Astrocyte (in vitro differentiated cells and primary cell): Measurements from ENCODE around the gene RASGRF2. TPM values are rescaled to one million over a fixed set of nuclear protein-coding genes. Genes with fewer than 3 reads are reported as not detected.
"Not testable (repeated sequence)": the region's sequence is repeated elsewhere in the genome, so short reads cannot be mapped to it uniquely, and the experiment has no call there.

Source experiments
- DNase-seq: peaks from one replicate; pipeline ENCODE4 v3.0.0-alpha.2; 2010; ENCODE audit warnings: low read depth
- FAIRE-seq: peaks from 2 replicates; lab custom pipeline; 2011; peaks lifted over from hg19 to GRCh38; lab: Jason Lieb, UNC
- H2AFZ ChIP-seq: 2 replicates; pipeline ENCODE4 v1.6.0; 2012; ENCODE audit warnings: low read depth, low read length, inconsistent platforms
- H3K27ac ChIP-seq: 2 replicates; pipeline ENCODE4 v1.5.1; 2011; ENCODE audit warnings: low read depth, low read length, inconsistent platforms
- H3K27me3 ChIP-seq: 2 replicates; pipeline ENCODE4 v1.6.0; 2011; ENCODE audit warnings: low read length, inconsistent platforms; ENCODE audit not compliant: insufficient read depth
- H3K36me3 ChIP-seq: 2 replicates; pipeline ENCODE4 v1.5.1; 2011; ENCODE audit warnings: low read length, inconsistent platforms; ENCODE audit not compliant: insufficient read depth
- H3K4me1 ChIP-seq: 2 replicates; pipeline ENCODE4 v1.5.1; 2011; ENCODE audit warnings: low read length, inconsistent platforms; ENCODE audit not compliant: insufficient read depth
- H3K4me2 ChIP-seq: 2 replicates; pipeline ENCODE4 v1.6.0; 2012; ENCODE audit warnings: low read length, inconsistent platforms
- H3K4me3 ChIP-seq: 2 replicates; pipeline ENCODE4 v1.5.1; 2011; ENCODE audit warnings: low read depth, mild to moderate bottlenecking, low read length, inconsistent platforms; ENCODE audit not compliant: insufficient read depth
- H3K79me2 ChIP-seq: 2 replicates; pipeline ENCODE4 v1.6.0; 2012; ENCODE audit warnings: mild to moderate bottlenecking, low read length, inconsistent platforms; ENCODE audit not compliant: insufficient read depth
- H3K9ac ChIP-seq: 2 replicates; pipeline ENCODE4 v1.6.0; 2012; ENCODE audit warnings: mild to moderate bottlenecking, low read length, inconsistent platforms
- H3K9me3 ChIP-seq: 2 replicates; pipeline ENCODE4 v1.5.1; 2012; ENCODE audit warnings: low read depth, mild to moderate bottlenecking, low read length, inconsistent platforms; ENCODE audit not compliant: insufficient read depth
- H4K20me1 ChIP-seq: 2 replicates; pipeline ENCODE4 v1.6.0; 2012; ENCODE audit warnings: low read length, inconsistent platforms; ENCODE audit not compliant: insufficient read depth
- H3K27ac Mint-ChIP-seq: one replicate; pipeline ENCODE4 v1.8.0; 2021; ENCODE audit warnings: mild to moderate bottlenecking, mixed read lengths; ENCODE audit not compliant: unreplicated experiment
- H3K27me3 Mint-ChIP-seq: one replicate; pipeline ENCODE4 v1.8.0; 2021; ENCODE audit warnings: low read depth, mixed read lengths; ENCODE audit not compliant: unreplicated experiment
- H3K36me3 Mint-ChIP-seq: one replicate; pipeline ENCODE4 v1.8.0; 2021; ENCODE audit warnings: low read depth, mixed read lengths; ENCODE audit not compliant: unreplicated experiment
- H3K4me1 Mint-ChIP-seq: one replicate; pipeline ENCODE4 v1.8.0; 2021; ENCODE audit warnings: low read depth, mixed read lengths; ENCODE audit not compliant: unreplicated experiment
- H3K4me3 Mint-ChIP-seq: one replicate; pipeline ENCODE4 v1.8.0; 2021; ENCODE audit warnings: mild to moderate bottlenecking, moderate library complexity, mixed read lengths; ENCODE audit not compliant: unreplicated experiment
- H3K9me3 Mint-ChIP-seq: one replicate; pipeline ENCODE4 v1.8.0; 2021; ENCODE audit warnings: mild to moderate bottlenecking, mixed read lengths; ENCODE audit not compliant: unreplicated experiment
- CTCF ChIP-seq: IDR thresholded peaks from 2 replicates; pipeline ENCODE4 v1.5.1; 2011; ENCODE audit warnings: low read depth, mild to moderate bottlenecking, inconsistent platforms, low read length, moderate library complexity; ENCODE audit not compliant: insufficient read depth
- EZH2 ChIP-seq: IDR thresholded peaks from 2 replicates; pipeline ENCODE4 v1.6.1; 2012; ENCODE audit warnings: mild to moderate bottlenecking, low read length, inconsistent platforms; ENCODE audit not compliant: insufficient read depth
- total RNA-seq: library from RNA; stranded (reverse); gene quantifications from 2 replicates; pipeline ENCODE4 v1.2.1, GENCODE V29; 2021

RASGRF2 gene
- total RNA-seq, 1 donor from 2014 or later = 8.0 TPM

GRCh38 chr5:81030236-81031034, 70.3 kb downstream of the RASGRF2 start:
- not testable (repeated sequence) for FAIRE-seq, H3K4me3 Mint-ChIP-seq, H3K9ac ChIP-seq, H3K27me3 ChIP-seq, H3K36me3 Mint-ChIP-seq, H3K27me3 Mint-ChIP-seq, H3K27ac ChIP-seq, H4K20me1 ChIP-seq, DNase-seq, H3K4me1 Mint-ChIP-seq, H3K4me1 ChIP-seq, H3K27ac Mint-ChIP-seq, H3K36me3 ChIP-seq, H2AFZ ChIP-seq, H3K9me3 ChIP-seq, H3K79me2 ChIP-seq, H3K4me3 ChIP-seq, H3K9me3 Mint-ChIP-seq, H3K4me2 ChIP-seq

- DNase-seq (no peak), FAIRE-seq (no peak)
These were observed 75.4 kb downstream of the RASGRF2 start for GRCh38 chr5:81035522-81035921.

GRCh38 chr5:81038495-81038894, 78.3 kb downstream of the RASGRF2 start:
- Histone ChIP-seq H2AFZ (no peak overlapping the region), H3K4me3 (no peak overlapping the region), H3K9ac (no peak overlapping the region), H4K20me1 (no peaks in the 10 kb centered on the region), H3K36me3 (no peaks in the 10 kb centered on the region), H3K4me1 (no peaks in the 10 kb centered on the region), H3K9me3 (no peaks in the 10 kb centered on the region), H3K27ac (no peak overlapping the region), H3K27me3 (no peaks in the 10 kb centered on the region), H3K79me2 (no peaks in the 10 kb centered on the region), H3K4me2 (no peak overlapping the region)
- Mint-ChIP-seq H3K9me3 (peaks cover 4% of the 10 kb centered on the region), H3K27ac (no peak overlapping the region), H3K36me3 (no peaks in the 10 kb centered on the region), H3K4me3 (no peak overlapping the region), H3K27me3 (no peaks in the 10 kb centered on the region), H3K4me1 (no peaks in the 10 kb centered on the region)
- no peak for FAIRE-seq
- TF ChIP-seq EZH2 (no peak), CTCF (no peak)
- DNase-seq = no peak

More at GRCh38 chr5:81035522-81035921, 75.4 kb downstream of the RASGRF2 start:
- H3K4me1 Mint-ChIP-seq = no peaks in the 10 kb centered on the region
- no peaks in the 10 kb centered on the region for H3K27me3 Mint-ChIP-seq
- H3K36me3 ChIP-seq = no peaks in the 10 kb centered on the region
- H3K9ac ChIP-seq = no peak overlapping the region
- no peak overlapping the region for H3K4me3 ChIP-seq
- peaks cover 4% of the 10 kb centered on the region for H3K9me3 Mint-ChIP-seq
- H3K9me3 ChIP-seq = no peaks in the 10 kb centered on the region
- H3K36me3 Mint-ChIP-seq = no peaks in the 10 kb centered on the region
- H4K20me1 ChIP-seq = no peaks in the 10 kb centered on the region
- H3K27ac ChIP-seq = no peak overlapping the region
- H2AFZ ChIP-seq = no peak overlapping the region
- H3K79me2 ChIP-seq = no peaks in the 10 kb centered on the region
- no peak overlapping the region for H3K4me2 ChIP-seq
- H3K4me1 ChIP-seq = no peaks in the 10 kb centered on the region
- no peaks in the 10 kb centered on the region for H3K27me3 ChIP-seq
- no peak overlapping the region for H3K27ac Mint-ChIP-seq
- H3K4me3 Mint-ChIP-seq = no peak overlapping the region
- TF ChIP-seq CTCF (no peak), EZH2 (no peak)
